HG02884 (cell line): Measurements from ENCODE around the gene NTRK1.

ENCODE experiments used
- ATAC-seq: cut with Tn5 transposase; IDR thresholded peaks from one replicate; pipeline ENCODE4 v1.9.1; 2021; ENCODE audit warnings: mild to moderate bottlenecking, moderate library complexity; ENCODE audit not compliant: unreplicated experiment

The NTRK1 gene

DNA sequence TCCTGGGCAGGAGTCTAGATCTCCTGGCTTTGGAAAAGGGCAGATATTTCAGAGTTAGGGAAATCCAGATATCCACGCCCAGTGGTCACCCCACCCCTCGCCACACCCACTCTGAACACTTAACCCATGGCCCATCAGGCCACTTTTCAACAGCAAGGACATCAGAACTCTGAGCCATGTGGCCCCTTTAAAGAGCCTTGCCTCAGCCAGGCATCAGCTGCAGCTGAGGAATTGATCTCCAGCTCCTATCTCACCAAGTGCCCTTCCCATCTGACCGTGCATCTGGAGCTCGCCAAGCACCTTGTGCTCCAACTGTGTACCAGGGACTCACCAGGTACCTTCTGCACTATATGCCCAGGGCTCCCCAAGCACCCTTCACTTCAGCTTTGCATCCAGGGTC, 23.8 kb upstream of the NTRK1 start:
- ATAC-seq = no peak

GRCh38 chr1:156838972-156839371, 21.7 kb upstream of the NTRK1 start:
- no peak for ATAC-seq

GRCh38 chr1:156839426-156840109, 21.1 kb upstream of the NTRK1 start:
- no peak for ATAC-seq

DNA sequence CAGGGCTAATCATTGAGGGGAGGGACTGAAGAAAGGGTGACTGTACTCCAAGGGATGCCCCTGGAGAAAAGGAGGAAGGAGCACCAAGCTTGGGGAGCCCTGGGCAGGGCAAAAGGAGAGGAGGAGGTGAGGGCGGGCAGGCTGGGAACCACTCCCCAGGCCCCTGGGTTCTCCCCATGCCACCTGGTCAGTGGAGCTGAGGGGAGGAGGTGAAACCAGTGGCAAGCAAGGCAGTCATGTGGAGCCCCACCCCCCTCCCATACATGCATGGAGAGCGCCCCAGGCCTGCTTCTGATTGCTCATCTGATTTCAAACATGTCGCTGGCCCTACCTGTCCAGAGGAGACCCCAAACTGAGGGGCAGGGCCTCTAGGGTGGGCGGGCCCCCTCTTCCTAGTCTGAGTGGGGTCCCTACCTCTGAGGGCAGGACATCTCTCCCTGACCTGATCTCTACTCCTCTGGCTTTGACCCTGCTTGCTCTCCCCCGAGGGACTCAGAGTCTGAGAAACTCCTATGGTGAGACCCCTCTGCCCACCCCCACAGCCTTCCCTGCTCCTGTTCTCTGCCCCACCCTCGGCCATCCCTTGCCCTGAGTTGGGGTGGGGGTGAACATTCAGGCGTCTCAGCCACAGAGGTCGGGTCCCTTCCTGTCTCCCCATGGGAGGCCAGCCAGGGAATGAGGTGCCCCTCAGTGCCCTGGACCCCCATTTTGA, 20.3 kb upstream of the NTRK1 start:
- ATAC-seq = no peak

- no peak for ATAC-seq
These were observed 19.8 kb upstream of the NTRK1 start for GRCh38 chr1:156840898-156841279.

- no peak for ATAC-seq
These were observed 19.3 kb upstream of the NTRK1 start for GRCh38 chr1:156841295-156841855.

DNA sequence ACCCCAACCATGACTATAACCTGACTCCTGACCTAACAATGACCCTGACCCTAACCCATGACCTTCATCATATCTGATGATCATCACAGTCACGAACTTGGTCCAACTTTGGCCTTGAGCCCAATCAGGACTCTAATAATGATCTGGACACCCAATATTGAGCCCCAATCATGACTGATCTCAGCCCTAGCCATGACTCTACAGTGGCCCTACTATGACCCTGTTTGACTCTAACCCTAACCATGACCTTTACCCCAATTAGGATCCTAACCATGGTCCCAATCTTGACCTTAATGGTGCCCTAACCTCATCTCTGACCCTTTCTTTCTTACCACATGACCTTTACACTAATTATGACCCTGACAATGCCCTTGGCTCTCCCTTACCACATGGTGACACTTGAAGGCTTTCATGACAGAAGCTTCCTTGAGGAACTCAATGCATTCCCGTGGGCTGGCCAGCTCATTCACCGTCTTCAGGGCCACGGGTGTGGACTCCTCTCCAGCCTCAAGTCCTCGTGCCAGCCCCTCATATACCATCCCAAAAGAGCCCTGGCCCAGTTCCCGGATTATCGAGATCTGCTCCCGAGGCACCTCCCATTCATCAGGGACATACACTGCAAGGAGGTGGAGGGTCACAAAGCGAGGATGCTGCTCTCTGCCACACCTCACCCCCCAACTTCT, 17.9 kb upstream of the NTRK1 start:
- no peak for ATAC-seq

- ATAC-seq = no peak
These were observed 16.6 kb upstream of the NTRK1 start for GRCh38 chr1:156844102-156844501.

DNA sequence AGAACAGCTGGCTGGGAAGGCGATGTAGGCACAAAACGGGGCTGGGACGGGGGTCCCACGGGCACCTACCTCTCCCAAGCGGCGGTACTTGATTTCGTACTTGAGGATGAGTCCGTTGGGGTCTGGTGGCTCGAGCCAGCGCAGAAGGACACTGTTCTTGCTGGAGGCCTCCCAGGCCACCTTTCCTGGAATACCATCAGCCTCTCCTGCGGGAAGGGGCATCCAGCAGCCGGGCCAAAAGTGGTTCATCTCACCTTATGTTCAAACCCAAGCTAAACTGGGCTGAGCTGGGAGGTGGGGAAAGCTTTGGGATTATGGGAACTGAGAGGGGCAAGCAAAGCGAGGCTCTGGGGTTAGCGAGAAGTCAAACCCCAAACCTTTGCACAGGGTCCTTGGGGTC, 16.0 kb upstream of the NTRK1 start:
- ATAC-seq = no peak

- ATAC-seq = no peak
These were observed 15.4 kb upstream of the NTRK1 start for GRCh38 chr1:156845055-156845952.

DNA sequence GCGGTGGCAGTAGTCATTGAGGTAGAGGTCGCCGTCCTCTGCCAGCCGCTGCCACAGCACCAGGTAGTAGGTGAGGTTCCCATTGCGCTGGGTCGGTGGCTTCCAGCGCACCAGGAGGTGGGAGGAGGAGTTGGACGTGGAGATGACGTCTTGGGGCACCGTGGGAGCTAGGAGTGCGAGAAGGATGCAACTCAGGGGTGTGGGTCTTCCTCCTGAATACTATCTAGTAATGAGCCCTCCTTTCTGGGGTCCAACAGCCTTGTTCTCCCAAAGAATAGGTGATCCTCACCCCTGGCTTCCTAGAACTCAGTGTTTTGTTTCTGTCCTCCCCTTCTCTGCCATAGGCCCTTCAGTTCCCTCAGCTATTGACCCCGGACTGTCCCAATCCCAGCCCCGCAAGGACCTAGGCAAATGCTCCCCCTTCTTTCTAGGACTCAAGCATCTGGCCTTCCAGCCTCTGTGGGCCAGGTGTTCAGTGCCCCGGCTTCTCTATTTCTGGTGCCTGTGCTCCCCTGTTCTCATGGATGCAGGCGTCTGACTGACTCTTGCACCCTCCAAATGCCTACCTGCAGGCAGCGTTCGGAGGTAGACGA, 14.6 kb upstream of the NTRK1 start:
- no peak for ATAC-seq

GRCh38 chr1:156846643-156847042, 14.0 kb upstream of the NTRK1 start:
- no peak for ATAC-seq

DNA sequence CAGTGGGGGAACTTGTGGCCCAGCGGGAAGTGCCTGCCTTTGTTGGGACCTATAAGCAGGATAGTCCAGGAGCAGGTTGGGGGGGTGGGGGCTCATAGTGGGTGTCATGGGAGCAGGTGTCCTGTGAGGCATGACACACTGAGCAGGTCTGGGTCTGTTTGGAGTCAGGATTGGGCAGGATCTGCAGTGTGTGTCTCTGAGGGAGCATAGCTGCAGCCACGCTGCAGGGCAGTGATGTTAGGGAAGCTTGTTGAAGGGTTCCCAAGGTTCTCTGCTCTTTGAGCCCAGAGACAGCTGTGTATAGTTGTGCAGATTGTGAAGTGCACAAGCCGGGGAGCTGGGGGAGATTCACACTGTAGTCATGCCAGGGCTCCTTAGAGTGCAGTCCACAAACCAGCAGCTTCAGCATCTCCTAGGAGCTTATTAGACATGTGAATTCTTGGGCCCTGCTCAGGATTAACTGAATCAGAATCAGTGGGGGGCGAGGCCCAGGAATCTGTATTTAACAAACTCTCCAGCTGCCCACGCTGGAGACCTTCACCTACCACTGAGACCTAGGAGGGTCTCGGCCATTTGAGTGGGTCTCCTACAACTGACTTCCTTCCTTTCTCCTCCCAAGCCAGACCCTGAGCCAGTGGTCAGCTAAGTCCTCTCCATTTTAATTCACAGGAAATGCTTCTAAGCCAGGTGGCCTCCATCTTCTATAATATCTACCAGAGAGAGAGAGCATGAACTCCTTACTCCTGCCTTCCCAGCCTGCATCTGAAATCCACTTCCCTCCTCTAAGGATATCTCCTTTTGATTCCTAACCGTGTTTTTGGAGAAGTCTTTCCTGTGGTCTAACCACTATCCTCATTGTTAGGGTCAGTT, 12.8 kb upstream of the NTRK1 start:
- ATAC-seq = no peak

- ATAC-seq = no peak
These were observed 12.1 kb upstream of the NTRK1 start for GRCh38 chr1:156848461-156849150.

GRCh38 chr1:156849151-156849496, 11.5 kb upstream of the NTRK1 start:
- no peak for ATAC-seq

GRCh38 chr1:156851779-156852417, 8.8 kb upstream of the NTRK1 start:
- no peak for ATAC-seq

DNA sequence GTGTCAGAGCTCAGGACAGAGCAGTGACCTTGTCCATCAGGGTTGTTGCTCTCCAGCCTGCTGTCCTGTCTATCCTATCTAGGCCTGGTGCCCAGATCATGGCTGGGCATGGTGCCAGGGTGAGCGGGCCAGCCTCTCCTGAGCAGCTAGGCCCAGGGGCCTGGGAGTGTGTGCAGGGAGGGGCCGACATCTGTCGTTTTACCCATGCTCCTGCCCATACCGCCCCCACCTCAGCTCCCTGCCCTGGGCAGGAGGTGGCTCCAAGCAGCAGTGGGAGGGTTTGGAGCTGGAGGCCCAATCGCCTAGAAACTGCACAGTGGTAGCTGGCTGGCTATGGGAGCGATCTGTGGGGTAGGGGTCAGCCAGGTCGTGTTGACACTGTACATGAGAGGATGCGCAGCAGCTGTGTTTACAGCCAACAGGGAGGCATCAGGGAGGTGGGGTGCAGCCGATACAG, 8.2 kb upstream of the NTRK1 start:
- no peak for ATAC-seq

DNA sequence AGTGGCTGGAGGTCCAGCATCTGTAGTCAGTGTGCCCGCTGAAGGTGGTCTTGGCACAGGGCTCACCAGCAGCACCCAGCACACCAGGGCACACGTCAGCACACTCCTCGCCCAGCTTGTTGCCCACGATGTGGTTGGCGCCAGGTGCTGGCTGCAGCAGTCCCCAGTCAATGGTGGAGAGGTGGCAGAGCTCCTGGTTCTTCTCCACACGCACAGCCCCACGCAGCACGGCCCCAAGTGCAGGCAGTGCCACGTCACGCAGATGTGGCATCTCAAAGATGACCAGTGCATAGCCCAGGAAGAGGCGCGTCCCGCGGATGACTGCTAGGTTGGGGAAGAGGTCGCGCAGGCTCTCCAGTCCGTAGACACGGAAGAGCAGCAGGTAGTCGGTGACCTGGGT, 6.9 kb upstream of the NTRK1 start:
- no peak for ATAC-seq
